Measurements from ENCODE around the gene GET3.

- TF ChIP-seq CTCF (conservative IDR thresholded peaks at IDR 0.05) (no peak), ZFX (IDR thresholded peaks at IDR 0.05) (no peak)
Observed at GRCh38 chr19:12782174-12782423, 44.8 kb downstream of the GET3 start.

Data from C4-2B (cell line).